Adipocyte (in vitro differentiated cells): ENCODE data around the gene PLA2G4F.

ENCODE experiments used
- DNase-seq: peaks from one replicate; pipeline ENCODE4 v3.0.0-alpha.2; 2015; ENCODE audit warnings: low read depth
- H3K27me3 ChIP-seq: replicated peaks from 2 replicates; pipeline ENCODE4 v1.7.0; 2013; ENCODE audit warnings: mild to moderate bottlenecking, low read length, moderate library complexity; ENCODE audit not compliant: control insufficient read depth, insufficient read depth
- H3K36me3 ChIP-seq: 2 replicates; pipeline ENCODE4 v1.7.0; 2013; ENCODE audit warnings: low read length, mild to moderate bottlenecking, moderate library complexity; ENCODE audit not compliant: control insufficient read depth, insufficient read depth, severe bottlenecking
- H3K4me1 ChIP-seq: 2 replicates; pipeline ENCODE4 v1.7.0; 2013; ENCODE audit warnings: mild to moderate bottlenecking, low read length, moderate library complexity; ENCODE audit not compliant: control insufficient read depth, insufficient read depth
- H3K4me3 ChIP-seq: 2 replicates; pipeline ENCODE4 v1.7.0; 2013; ENCODE audit warnings: mild to moderate bottlenecking, low read length, moderate library complexity
- H3K9ac ChIP-seq: 2 replicates; pipeline ENCODE4 v1.7.0; 2013; ENCODE audit warnings: mild to moderate bottlenecking, low read length, moderate library complexity
- H3K9me3 ChIP-seq: 2 replicates; pipeline ENCODE4 v1.7.0; 2013; ENCODE audit warnings: mild to moderate bottlenecking, low read length, moderate library complexity; ENCODE audit not compliant: control insufficient read depth

The PLA2G4F gene

DNA sequence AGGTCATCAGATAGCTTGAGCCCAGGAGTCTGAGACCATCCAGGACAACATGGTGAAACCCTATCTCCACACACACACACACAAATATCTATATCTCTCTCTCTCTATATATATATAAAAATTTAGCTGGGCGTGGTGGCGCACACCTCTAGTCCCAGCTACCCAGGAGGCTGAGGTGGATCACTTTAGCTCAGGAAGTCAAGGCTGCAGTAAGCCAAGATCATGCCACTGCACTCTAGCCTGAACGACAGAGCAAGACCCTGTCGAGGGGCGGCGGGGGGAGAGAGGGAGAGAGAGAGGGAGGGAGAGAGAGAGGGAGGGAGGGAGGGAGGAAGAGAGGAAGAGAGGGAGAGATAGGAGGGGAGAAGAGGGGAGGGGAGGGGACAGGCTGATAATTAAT, 28.0 kb downstream of the PLA2G4F start:
- no peaks in the 10 kb centered on the region for H3K36me3 ChIP-seq
- no peak for DNase-seq
- no peaks in the 10 kb centered on the region for H3K9me3 ChIP-seq
- no peak overlapping the region for H3K4me3 ChIP-seq
- H3K9ac ChIP-seq: no peak overlapping the region
- H3K4me1 ChIP-seq: no peaks in the 10 kb centered on the region
- H3K27me3 ChIP-seq: peaks cover 56% of the 10 kb centered on the region

- Histone ChIP-seq H3K27me3 (peaks cover 69% of the 10 kb centered on the region), H3K36me3 (no peaks in the 10 kb centered on the region), H3K4me3 (no peak overlapping the region), H3K9me3 (no peaks in the 10 kb centered on the region), H3K4me1 (no peaks in the 10 kb centered on the region), H3K9ac (no peak overlapping the region)
- DNase-seq: no peak
Observed at GRCh38 chr15:42123546-42123945, 32.9 kb downstream of the PLA2G4F start.

- no peaks in the 10 kb centered on the region for H3K36me3 ChIP-seq
- no peaks in the 10 kb centered on the region for H3K4me1 ChIP-seq
- peaks cover 56% of the 10 kb centered on the region for H3K27me3 ChIP-seq
- no peak overlapping the region for H3K4me3 ChIP-seq
- H3K9ac ChIP-seq: no peak overlapping the region
- no peak for DNase-seq
- H3K9me3 ChIP-seq: no peaks in the 10 kb centered on the region
Observed at GRCh38 chr15:42121682-42122081, 34.8 kb downstream of the PLA2G4F start.

DNA sequence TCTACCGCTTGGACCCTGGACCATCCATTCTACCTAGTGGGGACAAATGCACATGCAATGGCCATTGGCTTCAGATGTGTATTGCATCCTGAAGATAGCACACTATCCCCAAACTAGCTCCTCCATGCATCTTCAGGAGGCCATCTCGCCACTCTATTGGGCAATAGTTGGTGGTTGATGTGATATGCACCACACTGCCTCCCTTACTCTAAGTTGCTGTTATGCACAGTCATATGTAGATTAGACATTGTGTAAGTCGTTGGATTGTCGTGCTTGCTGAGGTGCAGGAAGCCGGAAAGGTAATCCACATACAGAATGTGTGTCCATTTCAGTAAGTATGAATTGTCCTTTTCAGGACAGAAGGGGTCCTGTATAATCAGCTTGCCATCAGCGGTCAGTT, 35.4 kb downstream of the PLA2G4F start:
- Histone ChIP-seq H3K36me3 (no peaks in the 10 kb centered on the region), H3K27me3 (peaks cover 54% of the 10 kb centered on the region), H3K9ac (no peak overlapping the region), H3K4me1 (no peaks in the 10 kb centered on the region), H3K4me3 (no peak overlapping the region), H3K9me3 (no peaks in the 10 kb centered on the region)
- DNase-seq: no peak

DNA sequence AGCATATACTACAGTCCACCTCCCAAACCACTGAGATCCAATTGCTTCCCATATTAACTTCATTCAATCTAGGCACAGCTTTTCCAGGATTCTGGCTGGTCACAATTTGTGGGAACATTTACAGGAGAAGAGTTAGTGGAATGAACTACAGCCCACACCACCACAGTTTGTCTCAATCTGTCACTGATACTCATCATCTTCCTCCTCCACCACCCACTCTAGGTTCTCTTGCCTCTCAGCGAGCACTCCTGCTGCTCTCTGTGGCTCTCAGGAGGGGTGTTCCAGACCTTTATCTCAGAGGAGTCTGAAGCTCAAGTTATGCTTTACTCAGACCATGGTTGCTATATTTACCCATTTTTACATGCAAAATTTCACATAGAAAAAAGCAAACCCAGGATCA, 36.2 kb downstream of the PLA2G4F start:
- no peak for DNase-seq
- H3K9ac ChIP-seq: no peak overlapping the region
- no peak overlapping the region for H3K4me3 ChIP-seq
- no peaks in the 10 kb centered on the region for H3K36me3 ChIP-seq
- H3K4me1 ChIP-seq: no peaks in the 10 kb centered on the region
- H3K9me3 ChIP-seq: no peaks in the 10 kb centered on the region
- H3K27me3 ChIP-seq: peaks cover 47% of the 10 kb centered on the region

DNA sequence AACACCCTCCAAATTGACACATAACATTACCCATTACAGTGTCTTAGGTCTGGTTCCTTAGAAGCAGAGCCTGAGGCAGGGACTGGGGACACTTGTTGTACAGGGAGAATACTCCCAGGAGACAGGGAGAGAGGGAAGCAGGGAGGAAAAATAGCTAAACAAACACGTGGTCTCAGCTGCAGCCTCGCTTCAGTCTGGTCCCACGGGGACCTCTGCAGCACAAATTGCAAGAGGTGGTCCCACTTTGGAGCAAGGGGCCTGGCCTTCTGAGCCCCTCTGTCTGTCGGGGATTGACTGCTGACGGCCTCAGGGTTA, 37.0 kb downstream of the PLA2G4F start:
- no peak overlapping the region for H3K9ac ChIP-seq
- no peaks in the 10 kb centered on the region for H3K36me3 ChIP-seq
- DNase-seq: no peak
- H3K4me3 ChIP-seq: no peak overlapping the region
- no peaks in the 10 kb centered on the region for H3K9me3 ChIP-seq
- peaks cover 50% of the 10 kb centered on the region for H3K27me3 ChIP-seq
- no peaks in the 10 kb centered on the region for H3K4me1 ChIP-seq

DNA sequence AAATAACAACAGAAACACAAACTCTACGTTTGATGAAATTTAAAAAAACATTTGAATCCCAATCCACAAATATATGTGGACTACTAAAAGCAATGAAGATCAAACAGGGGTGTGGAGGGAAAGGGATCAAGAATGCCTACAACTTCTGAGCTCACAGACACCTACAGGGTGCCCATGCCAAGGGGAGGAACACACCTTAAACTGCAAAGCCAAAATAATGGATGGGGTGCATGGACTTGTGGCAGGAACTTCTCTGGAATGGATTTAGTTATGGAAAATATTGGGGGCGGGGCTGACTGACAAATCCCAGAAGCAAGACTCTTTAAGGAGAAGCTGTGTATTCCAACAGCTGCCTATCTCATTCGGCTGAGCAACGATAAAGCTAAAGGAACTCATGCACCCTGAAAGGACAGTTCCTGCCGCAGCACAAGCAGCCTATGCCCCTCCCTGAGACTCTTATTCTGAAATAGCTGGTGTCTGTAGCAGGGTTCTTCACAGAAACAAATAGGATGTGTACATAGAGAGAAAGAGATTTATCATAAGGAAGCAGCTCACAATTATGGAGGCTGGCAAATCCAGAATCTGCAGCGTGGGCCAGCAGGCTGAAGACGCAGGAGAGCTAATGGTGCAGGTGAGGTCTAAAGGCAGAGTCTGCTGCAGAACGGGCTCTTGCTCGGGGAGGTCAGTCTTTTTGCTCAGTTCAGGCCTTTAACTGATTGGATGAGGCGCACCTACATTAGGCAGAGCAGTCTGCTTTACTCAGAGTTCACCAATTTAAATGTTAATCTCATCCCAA, 37.6 kb downstream of the PLA2G4F start:
- Histone ChIP-seq H3K36me3 (no peaks in the 10 kb centered on the region), H3K4me3 (no peak overlapping the region), H3K9me3 (no peaks in the 10 kb centered on the region), H3K27me3 (peaks cover 47% of the 10 kb centered on the region), H3K9ac (no peak overlapping the region), H3K4me1 (no peaks in the 10 kb centered on the region)
- DNase-seq: no peak

GRCh38 chr15:42111924-42112323, 44.5 kb downstream of the PLA2G4F start:
- Histone ChIP-seq H3K36me3 (no peaks in the 10 kb centered on the region), H3K4me3 (no peak overlapping the region), H3K9ac (no peak overlapping the region), H3K4me1 (no peaks in the 10 kb centered on the region), H3K27me3 (peaks cover 45% of the 10 kb centered on the region), H3K9me3 (no peaks in the 10 kb centered on the region)
- DNase-seq: no peak

DNA sequence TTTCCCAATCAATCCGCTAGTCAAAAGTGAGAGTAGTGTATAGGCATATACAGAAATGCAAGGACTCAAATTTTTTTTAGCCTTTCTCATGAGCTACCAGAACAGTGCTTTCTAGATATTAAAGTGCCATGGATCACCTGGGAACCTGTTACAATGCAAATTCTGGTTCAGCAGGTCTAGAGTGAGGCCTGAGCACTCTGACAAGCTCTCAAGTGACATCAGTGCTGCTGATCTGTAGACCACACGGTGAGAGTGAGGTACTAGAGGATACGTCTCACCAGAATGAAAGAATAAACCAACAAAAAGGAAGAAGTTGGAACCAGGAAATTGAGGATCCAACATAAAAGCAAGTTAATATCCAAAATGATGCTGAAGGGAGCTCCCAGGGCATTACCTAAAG, 46.1 kb downstream of the PLA2G4F start:
- H3K4me3 ChIP-seq: no peak overlapping the region
- H3K9me3 ChIP-seq: no peaks in the 10 kb centered on the region
- no peaks in the 10 kb centered on the region for H3K4me1 ChIP-seq
- peaks cover 49% of the 10 kb centered on the region for H3K27me3 ChIP-seq
- H3K36me3 ChIP-seq: no peaks in the 10 kb centered on the region
- H3K9ac ChIP-seq: no peak overlapping the region
- no peak for DNase-seq

DNA sequence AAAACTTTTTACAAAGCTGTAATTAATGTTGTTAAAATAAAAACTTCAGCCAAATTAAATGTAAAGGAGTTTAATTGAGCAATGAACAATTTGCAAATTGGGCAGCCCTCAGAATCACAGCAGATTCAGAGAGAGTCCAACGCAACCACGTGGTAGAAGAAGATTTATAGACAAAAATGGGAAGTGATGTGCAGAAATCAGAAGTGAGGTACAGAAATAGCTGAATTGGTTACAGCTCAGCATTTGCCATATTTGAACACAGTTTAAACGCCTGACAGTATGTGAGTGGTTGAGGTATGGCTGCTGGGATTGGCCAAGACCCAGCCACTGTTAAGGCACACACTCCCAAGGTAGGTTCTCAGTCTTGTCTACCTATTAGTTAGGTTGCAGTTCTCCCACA, 47.6 kb downstream of the PLA2G4F start:
- no peak for DNase-seq
- no peaks in the 10 kb centered on the region for H3K9me3 ChIP-seq
- H3K9ac ChIP-seq: no peak overlapping the region
- peaks cover 9% of the 10 kb centered on the region for H3K4me1 ChIP-seq
- H3K36me3 ChIP-seq: no peaks in the 10 kb centered on the region
- no peak overlapping the region for H3K4me3 ChIP-seq
- H3K27me3 ChIP-seq: peaks cover 45% of the 10 kb centered on the region

GRCh38 chr15:42108189-42108588, 48.2 kb downstream of the PLA2G4F start:
- DNase-seq: no peak
- Histone ChIP-seq H3K36me3 (no peaks in the 10 kb centered on the region), H3K4me1 (peaks cover 12% of the 10 kb centered on the region), H3K4me3 (no peak overlapping the region), H3K27me3 (peaks cover 45% of the 10 kb centered on the region), H3K9me3 (no peaks in the 10 kb centered on the region), H3K9ac (no peak overlapping the region)

DNA sequence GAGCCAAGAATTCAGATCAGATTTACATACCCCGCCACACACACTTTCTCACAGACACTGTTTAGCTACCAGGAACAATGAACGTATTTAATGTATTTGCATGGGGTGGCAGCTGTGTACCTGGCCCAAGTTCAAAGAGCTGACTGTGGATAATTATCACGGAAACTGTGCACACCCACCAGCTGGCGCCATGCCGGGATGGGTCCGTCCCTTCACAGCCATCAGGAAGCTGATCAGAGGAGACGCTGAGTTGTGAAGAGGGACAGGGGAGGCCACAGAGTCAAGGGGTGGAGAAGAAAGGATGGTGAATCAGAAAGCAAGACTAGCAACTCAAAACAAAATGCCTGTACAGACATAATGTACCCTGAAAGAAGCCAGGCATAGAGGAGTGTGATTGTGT, 49.0 kb downstream of the PLA2G4F start:
- no peak overlapping the region for H3K9ac ChIP-seq
- H3K4me3 ChIP-seq: no peak overlapping the region
- no peaks in the 10 kb centered on the region for H3K36me3 ChIP-seq
- H3K4me1 ChIP-seq: peaks cover 18% of the 10 kb centered on the region
- peaks cover 45% of the 10 kb centered on the region for H3K27me3 ChIP-seq
- no peak for DNase-seq
- H3K9me3 ChIP-seq: no peaks in the 10 kb centered on the region
